ENCODE results near the gene SULT4A1.

The SULT4A1 gene

GRCh38 chr22:43828725-43828997 lies 33.7 kb downstream of the SULT4A1 start:
- no peak for DNase-seq (ENCODE audit: low spot score)

- no peak for DNase-seq (ENCODE audit: low spot score)
Observed at GRCh38 chr22:43827926-43828724, 34.2 kb downstream of the SULT4A1 start.

GRCh38 chr22:43827003-43827735 lies 35.1 kb downstream of the SULT4A1 start:
- no peak for DNase-seq (ENCODE audit: low spot score)

- no peak for DNase-seq (ENCODE audit: low spot score)
Observed at GRCh38 chr22:43826142-43827002, 35.9 kb downstream of the SULT4A1 start.

GRCh38 chr22:43825651-43826050 lies 36.7 kb downstream of the SULT4A1 start:
- no peak for DNase-seq (ENCODE audit: low spot score)

- DNase-seq (ENCODE audit: low spot score) = no peak
Observed at GRCh38 chr22:43824724-43825420, 37.4 kb downstream of the SULT4A1 start.

GRCh38 chr22:43823911-43824665 lies 38.2 kb downstream of the SULT4A1 start:
- no peak for DNase-seq (ENCODE audit: low spot score)

GRCh38 chr22:43823353-43823908 lies 38.9 kb downstream of the SULT4A1 start:
- DNase-seq (ENCODE audit: low spot score) = no peak

- DNase-seq (ENCODE audit: low spot score) = no peak
Observed at GRCh38 chr22:43821606-43822425, 40.5 kb downstream of the SULT4A1 start.

GRCh38 chr22:43820651-43821305 lies 41.5 kb downstream of the SULT4A1 start:
- no peak for DNase-seq (ENCODE audit: low spot score)

- DNase-seq (ENCODE audit: low spot score) = no peak
Observed at GRCh38 chr22:43819931-43820640, 42.2 kb downstream of the SULT4A1 start.

- no peak for DNase-seq (ENCODE audit: low spot score)
Observed at GRCh38 chr22:43819421-43819921, 42.8 kb downstream of the SULT4A1 start.

GRCh38 chr22:43818981-43819380 lies 43.3 kb downstream of the SULT4A1 start:
- DNase-seq (ENCODE audit: low spot score) = no peak

GRCh38 chr22:43817402-43817801 lies 44.9 kb downstream of the SULT4A1 start:
- DNase-seq (ENCODE audit: low spot score) = no peak

- DNase-seq (ENCODE audit: low spot score) = no peak
Observed at GRCh38 chr22:43814264-43814663, 48.0 kb downstream of the SULT4A1 start.

- DNase-seq (ENCODE audit: low spot score) = no peak
Observed at GRCh38 chr22:43812890-43813289, 49.4 kb downstream of the SULT4A1 start.

GRCh38 chr22:43812149-43812842 lies 50.0 kb downstream of the SULT4A1 start, which contains the start of gene EFCAB6:
Gene EFCAB6 (minus strand): TSS chr22:43812305. CDS start chr22:43782318, 29,987 bp downstream.
- DNase-seq (ENCODE audit: low spot score) = peak; percentile 94

GRCh38 chr22:43811777-43812148 lies 50.5 kb downstream of the SULT4A1 start:
- no peak for DNase-seq (ENCODE audit: low spot score)
